Fibroblast of villous mesenchyme (primary cell): ENCODE data around the gene SPP2. TPM values are rescaled to one million over a fixed set of nuclear protein-coding genes. Genes with fewer than 3 reads are reported as not detected.

Experiments used
- DNase-seq: peaks from one replicate; pipeline ENCODE4 v3.0.0-alpha.2; 2010; ENCODE audit warnings: low read depth
- H3K4me3 ChIP-seq: 2 replicates; pipeline ENCODE4 v1.5.1; 2011; ENCODE audit warnings: low read depth, mild to moderate bottlenecking, low read length
- CTCF ChIP-seq: IDR thresholded peaks from 2 replicates; pipeline ENCODE4 v1.5.1; 2012; ENCODE audit warnings: low read depth, mild to moderate bottlenecking, low read length; ENCODE audit not compliant: insufficient read depth
- total RNA-seq: library from RNA; depleted of rRNA; stranded (reverse); fragments of >200 nt; gene quantifications from 2 replicates; pipeline ENCODE4 v1.2.3, GENCODE V29; 2012

Gene SPP2
- total RNA-seq, 1 donor, result not detected

- no peak overlapping the region for H3K4me3 ChIP-seq
- peak; percentile 1 for DNase-seq
- no peak for TF ChIP-seq CTCF
Measured at GRCh38 chr2:234033174-234033573, 17.3 kb upstream of the SPP2 start.

- no peak for TF ChIP-seq CTCF
- no peak overlapping the region for H3K4me3 ChIP-seq
- no peak for DNase-seq
Measured at GRCh38 chr2:234033885-234034284, 16.6 kb upstream of the SPP2 start.

DNA sequence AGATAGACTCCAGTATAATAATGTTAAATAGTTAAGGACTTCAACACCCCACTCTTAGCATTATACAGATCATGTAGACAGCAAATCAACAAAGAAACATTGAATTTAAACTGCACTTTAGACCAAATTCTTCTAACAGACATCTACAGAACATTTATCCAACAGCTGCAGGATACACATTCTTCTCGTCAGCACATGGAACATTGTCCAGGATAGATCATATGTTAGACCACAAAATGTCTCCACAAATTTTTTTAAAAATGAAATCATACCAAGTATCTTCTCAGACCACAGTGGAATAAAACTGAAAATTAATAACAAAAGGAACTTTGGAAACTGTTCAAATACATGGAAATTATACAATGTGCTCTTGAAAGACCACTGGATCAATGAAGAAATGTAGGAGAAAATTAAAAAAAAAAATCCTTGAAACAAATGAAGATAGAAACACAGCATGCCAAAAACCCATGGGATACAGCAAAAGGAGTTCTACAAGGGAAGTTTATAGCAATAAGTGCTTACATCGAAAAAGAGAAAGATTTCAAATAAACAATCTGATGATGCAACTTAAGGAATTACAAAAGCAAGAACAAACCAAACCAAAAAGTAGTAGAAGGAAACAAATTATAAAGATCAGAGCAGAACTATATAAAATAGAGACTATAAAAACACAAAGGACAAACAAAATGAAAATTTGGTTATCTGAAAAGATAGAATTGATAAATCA is 12.3 kb upstream of the SPP2 start:
- TF ChIP-seq CTCF, result no peak
- peak; percentile 36 for DNase-seq
- no peak overlapping the region for H3K4me3 ChIP-seq

GRCh38 chr2:234044157-234044556 is 6.3 kb upstream of the SPP2 start:
- peak; percentile 74 for DNase-seq

GRCh38 chr2:234046521-234046920 is 4.0 kb upstream of the SPP2 start:
- no peak for TF ChIP-seq CTCF
- no peak for DNase-seq

More at GRCh38 chr2:234044157-234044556, 6.3 kb upstream of the SPP2 start:
- no peak overlapping the region for H3K4me3 ChIP-seq
- no peak for TF ChIP-seq CTCF

DNA sequence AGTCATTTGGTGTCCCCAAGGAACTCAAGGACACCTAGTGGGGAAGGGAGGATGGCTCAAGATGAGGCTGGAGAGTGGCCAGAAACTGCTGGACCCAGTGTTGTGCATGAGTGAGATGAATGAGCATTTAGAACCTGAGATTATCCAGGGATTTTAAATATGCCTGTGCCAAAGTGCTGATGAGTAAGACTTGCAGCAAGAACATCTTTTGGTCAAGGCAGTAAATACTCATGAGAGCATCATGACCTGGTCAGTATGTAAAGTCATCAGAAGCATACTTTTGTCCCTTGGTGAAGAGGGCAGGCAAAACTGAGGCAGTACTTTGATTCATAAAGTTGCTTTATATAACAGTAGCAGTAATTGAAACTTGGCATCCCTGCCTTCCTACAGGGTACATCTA is 3.1 kb upstream of the SPP2 start:
- TF ChIP-seq CTCF, result no peak
- no peak overlapping the region for H3K4me3 ChIP-seq
- no peak for DNase-seq

More at GRCh38 chr2:234046521-234046920, 4.0 kb upstream of the SPP2 start:
- H3K4me3 ChIP-seq, result no peak overlapping the region

- no peak for TF ChIP-seq CTCF
- no peak overlapping the region for H3K4me3 ChIP-seq
- no peak for DNase-seq
Measured at GRCh38 chr2:234048049-234048448, 2.5 kb upstream of the SPP2 start.
